GM12874 (cell line): ENCODE measurements around the gene SMYD5.

ENCODE experiments used
- TF ChIP-seq, protein P1 (sequence below): IDR thresholded peaks from 2 replicates; pipeline ENCODE4 v1.5.1; 2011; ENCODE audit warnings: low read depth, mild to moderate bottlenecking, control low read depth, low read length, moderate library complexity; ENCODE audit not compliant: insufficient read depth

The SMYD5 gene

DNA sequence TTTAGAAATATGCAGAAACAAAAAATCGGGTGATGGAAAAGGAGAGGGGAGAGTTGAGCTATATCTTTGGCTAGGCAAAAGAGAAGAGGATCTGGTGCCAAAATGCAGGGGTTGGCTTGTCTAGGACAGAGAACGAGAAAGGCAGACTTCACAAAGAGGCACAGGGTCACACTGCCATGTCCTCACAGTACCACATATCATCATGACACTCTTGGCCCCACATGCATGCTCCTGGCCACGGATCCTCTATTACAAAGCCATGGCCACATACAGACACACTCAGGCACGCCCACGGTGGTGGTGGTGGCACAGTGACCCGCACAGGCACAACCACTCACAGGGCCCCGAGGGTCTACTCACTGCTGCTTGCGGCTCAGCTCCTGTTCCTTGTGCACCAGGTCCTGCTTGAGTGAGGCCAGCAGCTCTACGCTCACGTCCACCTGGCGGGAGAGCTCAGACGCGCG lies 54.4 kb downstream of the SMYD5 start:
- TF ChIP-seq, protein P1, sequence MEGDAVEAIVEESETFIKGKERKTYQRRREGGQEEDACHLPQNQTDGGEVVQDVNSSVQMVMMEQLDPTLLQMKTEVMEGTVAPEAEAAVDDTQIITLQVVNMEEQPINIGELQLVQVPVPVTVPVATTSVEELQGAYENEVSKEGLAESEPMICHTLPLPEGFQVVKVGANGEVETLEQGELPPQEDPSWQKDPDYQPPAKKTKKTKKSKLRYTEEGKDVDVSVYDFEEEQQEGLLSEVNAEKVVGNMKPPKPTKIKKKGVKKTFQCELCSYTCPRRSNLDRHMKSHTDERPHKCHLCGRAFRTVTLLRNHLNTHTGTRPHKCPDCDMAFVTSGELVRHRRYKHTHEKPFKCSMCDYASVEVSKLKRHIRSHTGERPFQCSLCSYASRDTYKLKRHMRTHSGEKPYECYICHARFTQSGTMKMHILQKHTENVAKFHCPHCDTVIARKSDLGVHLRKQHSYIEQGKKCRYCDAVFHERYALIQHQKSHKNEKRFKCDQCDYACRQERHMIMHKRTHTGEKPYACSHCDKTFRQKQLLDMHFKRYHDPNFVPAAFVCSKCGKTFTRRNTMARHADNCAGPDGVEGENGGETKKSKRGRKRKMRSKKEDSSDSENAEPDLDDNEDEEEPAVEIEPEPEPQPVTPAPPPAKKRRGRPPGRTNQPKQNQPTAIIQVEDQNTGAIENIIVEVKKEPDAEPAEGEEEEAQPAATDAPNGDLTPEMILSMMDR, result no peak

DNA sequence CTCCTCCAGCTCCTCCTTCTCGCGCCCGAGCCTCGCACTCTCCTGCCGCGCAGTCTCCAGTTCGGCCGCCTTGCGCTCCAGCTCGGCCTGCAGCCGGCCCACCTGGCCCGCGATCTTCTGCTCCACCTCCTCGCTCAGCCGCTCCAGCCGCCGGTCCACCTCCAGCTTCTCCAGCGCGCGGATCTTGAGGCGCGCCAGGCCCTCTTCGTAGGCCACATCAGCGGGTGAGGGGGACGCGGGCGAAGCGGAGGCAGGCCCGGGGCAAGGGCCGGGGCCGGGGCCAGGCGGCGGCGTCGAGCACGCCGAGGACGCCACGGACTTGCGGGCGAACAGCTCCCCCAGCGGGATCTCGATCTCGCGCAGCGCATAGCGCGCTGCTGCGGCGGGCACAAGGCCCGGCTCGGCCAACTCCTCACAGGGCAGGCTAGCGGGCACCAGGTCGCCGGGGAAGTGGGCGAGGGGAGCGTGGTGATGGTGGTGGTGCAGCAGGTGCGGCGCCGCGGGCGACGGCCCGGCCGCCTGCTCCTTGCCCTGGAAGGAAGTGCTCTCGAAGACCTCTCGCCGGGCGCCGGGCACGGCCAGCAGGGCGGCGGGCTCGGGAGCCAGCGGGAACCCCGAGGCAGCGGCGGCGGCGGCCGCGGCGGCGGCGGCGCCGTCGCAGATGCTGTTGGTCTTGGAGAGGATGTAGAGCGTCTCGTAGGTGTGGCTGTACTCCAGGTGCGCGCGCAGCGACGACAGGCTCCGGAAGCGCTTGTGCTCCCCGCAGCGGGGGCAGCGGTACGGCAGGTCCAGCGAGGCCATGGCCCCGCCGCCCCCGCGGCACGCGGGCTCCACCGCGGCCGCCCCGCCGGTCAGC lies 55.0 kb downstream of the SMYD5 start:
- TF ChIP-seq, protein P1, result no peak

DNA sequence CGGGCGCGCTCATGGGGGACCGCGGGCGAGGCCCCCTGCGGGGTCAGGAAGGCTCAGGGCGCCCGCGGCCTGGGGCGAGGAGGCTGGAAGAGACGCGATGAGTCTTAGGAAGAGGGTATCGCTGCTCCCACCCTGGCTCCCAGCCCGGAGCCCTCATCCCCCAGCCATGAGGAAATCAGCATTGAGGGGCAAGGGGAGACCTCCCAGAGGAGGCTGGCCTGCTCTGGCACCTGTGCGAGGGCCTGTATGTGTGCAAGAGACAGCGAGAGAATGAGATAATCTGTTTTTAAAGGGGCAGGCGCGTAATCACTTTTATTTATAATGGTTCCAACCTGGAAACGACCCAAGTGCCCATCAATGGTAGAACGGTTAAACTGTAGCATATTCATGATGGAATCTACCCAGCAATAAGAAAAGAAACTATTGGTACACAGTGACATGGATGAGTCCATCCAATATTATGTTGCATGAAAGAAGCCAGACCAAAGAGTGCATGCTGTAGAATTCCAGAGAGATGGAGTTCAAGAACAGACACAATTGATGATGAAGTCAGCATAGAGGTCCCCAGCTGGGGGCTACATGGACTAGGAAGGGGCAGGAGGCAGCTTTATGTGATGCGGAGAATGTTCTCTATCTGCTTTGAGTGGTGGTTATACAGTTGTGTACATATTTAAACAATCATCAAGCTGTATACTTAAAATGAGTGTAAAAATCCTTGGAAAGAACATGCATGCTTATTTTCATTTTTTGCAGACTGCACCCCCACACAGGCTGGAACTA lies 55.8 kb downstream of the SMYD5 start:
- TF ChIP-seq, protein P1, result no peak

DNA sequence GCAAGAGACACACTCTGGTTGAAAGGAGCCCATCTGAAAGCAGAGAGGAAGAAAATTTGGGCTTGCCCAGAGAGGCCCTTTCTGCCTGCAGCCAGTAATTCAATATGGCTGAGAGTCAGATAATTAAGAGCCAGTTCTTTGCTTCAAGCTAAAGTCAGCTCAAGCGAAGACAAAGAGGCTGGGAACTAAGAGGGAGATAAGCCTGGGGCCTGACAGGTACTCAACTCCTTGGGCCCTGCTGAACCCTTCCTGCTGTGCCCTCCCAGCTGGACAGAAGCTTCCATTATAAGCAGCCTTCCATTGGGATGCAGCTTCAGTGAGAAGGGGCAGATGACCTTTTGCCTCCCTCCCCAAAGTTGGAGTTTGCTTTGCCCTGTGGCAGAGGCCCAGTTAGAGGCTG lies 58.2 kb downstream of the SMYD5 start:
- TF ChIP-seq, protein P1, result no peak
